Transverse colon (tissue), 4 donors: ENCODE results near the gene DPF3. TPM values are rescaled to one million over a fixed set of nuclear protein-coding genes. Genes with fewer than 3 reads are reported as not detected.

ENCODE experiments used
- DNase-seq: peaks from one replicate; pipeline ENCODE4 v3.0.0-alpha.2; 2019
- H3K27ac ChIP-seq, 4 donors: fragments of 200-600 bp; sonication (generic); 2 replicates each; pipeline ENCODE4 v1.5.1; 2016 to 2018; ENCODE audit warnings: inconsistent platforms in 4 of 4
- H3K27me3 ChIP-seq: fragments of 200-600 bp; sonication (generic); 2 replicates; pipeline ENCODE4 v1.5.1; 2017; ENCODE audit warnings: inconsistent platforms
- H3K36me3 ChIP-seq, 4 donors: fragments of 200-600 bp; sonication (generic); 2 replicates each; pipeline ENCODE4 v1.5.1; 2017 to 2019; ENCODE audit warnings: inconsistent platforms in 4 of 4
- H3K4me1 ChIP-seq, 4 donors: fragments of 200-600 bp; sonication (generic); 2 replicates each; pipeline ENCODE4 v1.5.1; 2017 to 2020; ENCODE audit warnings: inconsistent platforms in 4 of 4
- H3K4me3 ChIP-seq, 4 donors: fragments of 200-600 bp; sonication (generic); 1 replicate in 1 of 4; 2 replicates in 3 of 4; pipeline versions ENCODE4 v1.5.1 to v1.6.1; 2017 to 2019; ENCODE audit warnings: inconsistent platforms in 4 of 4
- H3K9me3 ChIP-seq, 2 donors: fragments of 200-600 bp; sonication (generic); 2 replicates each; pipeline ENCODE4 v1.5.1; 2017 to 2019; ENCODE audit warnings: inconsistent platforms in 2 of 2
- EP300 ChIP-seq: sonication (generic); formaldehyde crosslinking; IDR thresholded peaks from one replicate; pipeline ENCODE4 v1.6.1; 2017; ENCODE audit warnings: antibody characterized with exemption, low read depth
- POLR2A ChIP-seq: fragments of 450-650 bp; IDR thresholded peaks from one replicate; pipeline ENCODE4 v1.6.1; 2016; ENCODE audit warnings: antibody characterized with exemption, mild to moderate bottlenecking, moderate library complexity
- POLR2AphosphoS5 ChIP-seq, 3 donors: sonication (generic); formaldehyde crosslinking; IDR thresholded peaks; one replicate each; pipeline ENCODE4 v1.6.1; 2016; ENCODE audit warnings: antibody characterized with exemption in 3 of 3
- WGBS, 2 donors: methylation state at CpG; one replicate each; pipeline ENCODE4 v1.1.5; 2018; ENCODE audit warnings: low coverage in 1 of 2; 5-methylcytosine and 5-hydroxymethylcytosine counted together
- in situ Hi-C, 4 donors: fragments of 200-750 bp; cut with MboI; loops; one replicate each; pipeline versions ENCODE4 v1.15.0 to v1.15.1; 2017; ENCODE audit warnings: low sequenced_read_pairs in 3 of 4, low pct_ligation_motif_present in 1 of 4, low pct_unique_long_range_greater_than_20kb in 1 of 4
- intact Hi-C: fragments of 100-400 bp; cut with DNase I; formaldehyde crosslinking; loops from one replicate; pipeline ENCODE4 v1.15.1; 2023; ENCODE audit warnings: low total_unique reads
- total RNA-seq, 4 donors: library from RNA; depleted of rRNA; stranded (reverse); fragments of >200 nt; gene quantifications; one replicate each; pipeline ENCODE4 v1.1.0, GENCODE V29; 2016
- TF ChIP-seq, protein P1 (sequence below), 5 experiments: fragments of 200-600 bp in 3 of 5; fragments of 450-650 bp in 2 of 5; sonication (generic) in 3 of 5; IDR thresholded peaks; 1 replicate in 2 of 5; 2 replicates in 3 of 5; pipeline ENCODE4 v1.5.1; 2016 to 2017; ENCODE audit warnings: antibody characterized with exemption in 5 of 5, inconsistent platforms in 3 of 5, mild to moderate bottlenecking in 2 of 5, moderate library complexity in 1 of 5

Gene DPF3
- total RNA-seq, 4 donors from 2014 or later = 7.1 to 23.5 (median 10.9) TPM

DNA sequence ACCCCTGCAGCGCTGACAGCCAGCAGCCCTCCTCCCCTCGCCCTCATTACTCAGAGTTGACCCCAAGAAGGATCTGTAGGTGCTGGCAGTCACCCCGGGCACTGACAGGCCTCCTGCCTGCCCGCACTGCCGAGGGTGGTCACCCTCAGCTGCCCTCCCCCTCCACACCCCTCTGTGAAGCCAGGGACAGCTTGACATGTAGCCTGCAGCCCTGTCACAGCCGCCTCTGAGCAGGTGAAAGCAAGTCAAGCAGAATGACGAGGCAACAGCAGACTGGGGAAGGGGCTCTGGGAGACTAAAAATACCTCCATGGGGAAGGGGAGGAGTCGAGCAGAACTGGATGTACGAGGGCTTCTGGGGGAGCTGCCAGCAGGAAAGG, 178.1 kb downstream of the DPF3 start:
- in situ Hi-C loops = no loop called here
- Histone ChIP-seq H3K27me3 (no peaks in the 10 kb centered on the region), H3K4me3 (no peak overlapping the region), H3K9me3 (no peaks in the 10 kb centered on the region), H3K4me1 (no peaks in the 10 kb centered on the region), H3K36me3 (no peaks in the 10 kb centered on the region), H3K27ac (no peak overlapping the region)
- no peak for TF ChIP-seq POLR2AphosphoS5 (IDR thresholded peaks at IDR 0.05)
- TF ChIP-seq, protein P1, sequence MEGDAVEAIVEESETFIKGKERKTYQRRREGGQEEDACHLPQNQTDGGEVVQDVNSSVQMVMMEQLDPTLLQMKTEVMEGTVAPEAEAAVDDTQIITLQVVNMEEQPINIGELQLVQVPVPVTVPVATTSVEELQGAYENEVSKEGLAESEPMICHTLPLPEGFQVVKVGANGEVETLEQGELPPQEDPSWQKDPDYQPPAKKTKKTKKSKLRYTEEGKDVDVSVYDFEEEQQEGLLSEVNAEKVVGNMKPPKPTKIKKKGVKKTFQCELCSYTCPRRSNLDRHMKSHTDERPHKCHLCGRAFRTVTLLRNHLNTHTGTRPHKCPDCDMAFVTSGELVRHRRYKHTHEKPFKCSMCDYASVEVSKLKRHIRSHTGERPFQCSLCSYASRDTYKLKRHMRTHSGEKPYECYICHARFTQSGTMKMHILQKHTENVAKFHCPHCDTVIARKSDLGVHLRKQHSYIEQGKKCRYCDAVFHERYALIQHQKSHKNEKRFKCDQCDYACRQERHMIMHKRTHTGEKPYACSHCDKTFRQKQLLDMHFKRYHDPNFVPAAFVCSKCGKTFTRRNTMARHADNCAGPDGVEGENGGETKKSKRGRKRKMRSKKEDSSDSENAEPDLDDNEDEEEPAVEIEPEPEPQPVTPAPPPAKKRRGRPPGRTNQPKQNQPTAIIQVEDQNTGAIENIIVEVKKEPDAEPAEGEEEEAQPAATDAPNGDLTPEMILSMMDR (IDR thresholded peaks at IDR 0.05) = no peak
- no peak for TF ChIP-seq POLR2A
- no peak for TF ChIP-seq EP300
- intact Hi-C loops = no loop called here
- WGBS, 2 donors = 73% methylated on average over 9 of the region's 9 CpGs; no CpG with 5 or more reads in 1 of the 2 donors
- DNase-seq = no peak

DNA sequence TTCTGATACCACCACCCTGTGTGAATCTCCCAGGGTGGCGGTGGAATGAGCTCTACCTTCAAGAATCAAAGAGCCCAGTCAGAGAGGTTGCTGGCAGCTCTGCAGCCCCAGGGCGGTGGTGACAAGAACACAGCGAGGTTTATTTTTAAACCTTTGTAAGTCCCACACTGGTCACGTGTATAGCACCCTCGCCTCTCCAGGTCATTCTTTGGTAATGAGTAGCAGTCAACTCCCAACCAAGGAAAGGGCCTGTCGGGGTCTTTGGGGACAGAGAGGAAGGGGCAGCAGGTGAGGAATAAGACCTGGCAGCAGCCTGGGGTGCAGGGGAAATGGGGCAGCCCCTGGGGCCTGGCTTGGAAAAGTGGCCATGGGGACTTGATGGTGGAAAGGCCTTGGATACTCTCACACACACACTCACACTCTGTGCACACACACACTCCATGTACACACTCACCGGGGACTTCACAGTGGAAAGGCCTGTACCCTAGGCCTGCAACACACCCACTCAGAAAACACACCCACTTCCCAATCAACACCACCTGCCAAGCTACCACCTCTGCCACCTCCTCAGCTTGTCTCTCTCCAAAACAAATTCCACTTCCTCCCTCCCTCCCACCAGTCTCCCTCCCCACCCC, 178.6 kb downstream of the DPF3 start:
- no peak for DNase-seq

DNA sequence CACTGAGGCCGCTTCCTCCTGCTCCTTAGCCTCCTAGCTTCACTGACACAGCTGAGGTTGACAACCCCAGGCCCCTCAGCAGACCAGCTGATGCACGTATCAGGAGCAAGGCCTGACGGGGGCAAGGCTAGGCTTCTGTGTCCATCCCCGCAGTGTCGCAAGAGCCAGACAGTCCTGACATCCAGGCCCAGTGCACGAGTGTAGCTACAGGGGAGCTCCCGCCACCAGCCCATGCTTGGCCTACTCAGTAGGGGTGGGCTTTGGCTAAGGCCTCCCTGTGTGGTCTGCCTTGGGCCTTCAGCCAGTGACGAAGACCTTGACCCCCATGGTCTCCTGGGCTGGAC, 179.1 kb downstream of the DPF3 start:
- DNase-seq = no peak
- Histone ChIP-seq H3K9me3 (no peaks in the 10 kb centered on the region), H3K27me3 (no peaks in the 10 kb centered on the region), H3K4me3 (no peak overlapping the region), H3K36me3 (no peaks in the 10 kb centered on the region), H3K27ac (no peak overlapping the region), H3K4me1 (no peaks in the 10 kb centered on the region)
- WGBS, 2 donors = 83 to 100% methylated on average over 1 to 8 of the region's 8 CpGs
- intact Hi-C loops (no loop called here), in situ Hi-C loops (no loop called here)
- TF ChIP-seq, protein P1 (IDR thresholded peaks at IDR 0.05) = no peak
- TF ChIP-seq EP300 = no peak
- TF ChIP-seq POLR2A = no peak

More for the DNA sequence above, 178.6 kb downstream of the DPF3 start:
- Histone ChIP-seq H3K27ac (no peak overlapping the region), H3K4me3 (no peak overlapping the region), H3K36me3 (no peaks in the 10 kb centered on the region), H3K27me3 (no peaks in the 10 kb centered on the region), H3K4me1 (no peaks in the 10 kb centered on the region), H3K9me3 (no peaks in the 10 kb centered on the region)
- intact Hi-C loops (no loop called here), in situ Hi-C loops (no loop called here)
- WGBS, 2 donors = 60 to 76% methylated on average over 4 to 7 of the region's 7 CpGs
- TF ChIP-seq, protein P1 (IDR thresholded peaks at IDR 0.05) = no peak
- no peak for TF ChIP-seq POLR2AphosphoS5 (IDR thresholded peaks at IDR 0.05)
- no peak for TF ChIP-seq POLR2A
- no peak for TF ChIP-seq EP300

DNA sequence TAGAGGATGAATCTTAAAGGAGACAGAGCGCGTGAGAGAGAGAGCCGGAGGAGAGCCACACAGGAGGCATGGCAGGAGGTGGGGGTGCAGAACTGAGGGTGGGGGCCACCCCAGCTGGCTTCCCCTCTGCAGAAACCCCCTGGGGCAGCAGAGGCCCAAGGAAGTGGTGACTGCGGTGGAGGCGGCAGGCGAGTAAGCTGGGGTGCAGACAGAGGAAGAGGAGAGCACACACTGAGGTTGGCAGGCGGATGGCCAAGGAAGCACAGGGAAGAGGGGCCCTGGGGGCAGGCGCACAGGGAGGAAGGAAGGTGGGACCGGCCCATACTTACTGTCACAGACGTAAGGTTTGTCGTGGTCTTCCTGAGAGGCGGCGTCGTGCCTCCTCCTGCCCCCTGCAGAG, 179.8 kb downstream of the DPF3 start:
- no peak overlapping the region for H3K27ac ChIP-seq
- H3K27me3 ChIP-seq = no peaks in the 10 kb centered on the region
- intact Hi-C loops (no loop called here), in situ Hi-C loops (no loop called here)
- no peaks in the 10 kb centered on the region for H3K9me3 ChIP-seq
- H3K4me3 ChIP-seq = no peak overlapping the region
- no peaks in the 10 kb centered on the region for H3K36me3 ChIP-seq
- TF ChIP-seq, protein P1 (IDR thresholded peaks at IDR 0.05) = no peak
- TF ChIP-seq POLR2A = no peak
- TF ChIP-seq EP300 = no peak
- TF ChIP-seq POLR2AphosphoS5 (IDR thresholded peaks at IDR 0.05) = no peak
- H3K4me1 ChIP-seq = no peaks in the 10 kb centered on the region
- DNase-seq = peak; percentile 24
- WGBS, 2 donors = 79 to 83% methylated on average over 4 to 14 of the region's 14 CpGs
